ENCODE measurements around the gene TINCR. TPM values are rescaled to one million over a fixed set of nuclear protein-coding genes. Genes with fewer than 3 reads are reported as not detected.

TINCR gene
- total RNA-seq, 2 donors from 2014 or later, result 6.7 to 8.4 TPM

GRCh38 chr19:5600797-5601196 lies 33.0 kb upstream of the TINCR start:
- Histone ChIP-seq H3K36me3 (peaks cover 19 to 33% of the 10 kb centered on the region in 2 donors), H3K4me1 (replicated peaks) (no peaks in the 10 kb centered on the region)
- intact Hi-C loops (cut with DNase I), result no loop called here

GRCh38 chr19:5595745-5596144 lies 28.0 kb upstream of the TINCR start:
- DNase-seq (ENCODE audit: low spot score), result no peak
- intact Hi-C loops (cut with DNase I), result no loop called here
- Histone ChIP-seq H3K27me3 (replicated peaks; ENCODE audit: insufficient read depth) (no peaks in the 10 kb centered on the region), H3K9me3 (no peaks in the 10 kb centered on the region), H3K4me3 (no peak overlapping the region), H3K27ac (no peak overlapping the region), H3K36me3 (peaks cover 41 to 68% of the 10 kb centered on the region in 2 donors), H3K4me1 (replicated peaks) (no peaks in the 10 kb centered on the region)
- no peak for TF ChIP-seq POLR2A (IDR thresholded peaks at IDR 0.05)
- no peak for TF ChIP-seq POLR2AphosphoS5 (IDR thresholded peaks at IDR 0.05)
- TF ChIP-seq CTCF (IDR thresholded peaks at IDR 0.05), result no peak
- 94% methylated on average over 9 of the region's 9 CpGs for WGBS

More at GRCh38 chr19:5600797-5601196, 33.0 kb upstream of the TINCR start:
- no peaks in the 10 kb centered on the region for H3K9me3 ChIP-seq
- no peaks in the 10 kb centered on the region for H3K27me3 ChIP-seq (replicated peaks; ENCODE audit: insufficient read depth)
- no peak for DNase-seq (ENCODE audit: low spot score)
- TF ChIP-seq POLR2AphosphoS5 (IDR thresholded peaks at IDR 0.05) (no peak), CTCF (IDR thresholded peaks at IDR 0.05) (no peak), POLR2A (IDR thresholded peaks at IDR 0.05) (no peak)
- no peak overlapping the region for H3K4me3 ChIP-seq
- 77% methylated on average over 8 of the region's 8 CpGs for WGBS
- H3K27ac ChIP-seq, result no peak overlapping the region

GRCh38 chr19:5595129-5595528 lies 27.4 kb upstream of the TINCR start:
- H3K9me3 ChIP-seq, result no peaks in the 10 kb centered on the region
- DNase-seq (ENCODE audit: low spot score), result no peak
- intact Hi-C loops (cut with DNase I), result no loop called here
- no peaks in the 10 kb centered on the region for H3K27me3 ChIP-seq (replicated peaks; ENCODE audit: insufficient read depth)
- H3K4me1 ChIP-seq (replicated peaks), result no peaks in the 10 kb centered on the region
- peaks cover 37 to 74% of the 10 kb centered on the region in 2 donors for H3K36me3 ChIP-seq
- H3K27ac ChIP-seq, result no peak overlapping the region
- TF ChIP-seq POLR2AphosphoS5 (IDR thresholded peaks at IDR 0.05), result no peak
- H3K4me3 ChIP-seq, result no peak overlapping the region
- WGBS, result 83% methylated on average over 18 of the region's 18 CpGs

GRCh38 chr19:5594521-5594950 lies 26.8 kb upstream of the TINCR start:
- TF ChIP-seq POLR2A (IDR thresholded peaks at IDR 0.05) (no peak), POLR2AphosphoS5 (IDR thresholded peaks at IDR 0.05) (no peak), CTCF (IDR thresholded peaks at IDR 0.05) (no peak)
- Histone ChIP-seq H3K27ac (no peak overlapping the region), H3K4me1 (replicated peaks) (no peaks in the 10 kb centered on the region), H3K27me3 (replicated peaks; ENCODE audit: insufficient read depth) (no peaks in the 10 kb centered on the region), H3K36me3 (peaks cover 43 to 79% of the 10 kb centered on the region in 2 donors), H3K9me3 (no peaks in the 10 kb centered on the region), H3K4me3 (no peak overlapping the region)
- WGBS, result 91% methylated on average over 7 of the region's 7 CpGs
- intact Hi-C loops (cut with DNase I), result no loop called here
- DNase-seq (ENCODE audit: low spot score), result no peak

GRCh38 chr19:5593343-5594255 lies 25.8 kb upstream of the TINCR start:
- intact Hi-C loops (cut with DNase I), result no loop called here
- Histone ChIP-seq H3K27me3 (replicated peaks; ENCODE audit: insufficient read depth) (no peaks in the 10 kb centered on the region), H3K36me3 (peaks cover 41 to 69% of the 10 kb centered on the region in 2 donors), H3K4me1 (replicated peaks) (no peaks in the 10 kb centered on the region), H3K9me3 (no peaks in the 10 kb centered on the region), H3K4me3 (no peak overlapping the region), H3K27ac (no peak overlapping the region)
- 88% methylated on average over 67 of the region's 67 CpGs for WGBS
- no peak for DNase-seq (ENCODE audit: low spot score)
- TF ChIP-seq POLR2AphosphoS5 (IDR thresholded peaks at IDR 0.05) (no peak), POLR2A (IDR thresholded peaks at IDR 0.05) (no peak), CTCF (IDR thresholded peaks at IDR 0.05) (no peak)

All from prostate gland (tissue), 2 donors.